Measurements from ENCODE around the gene EDN1.

- TF ChIP-seq, protein P1, sequence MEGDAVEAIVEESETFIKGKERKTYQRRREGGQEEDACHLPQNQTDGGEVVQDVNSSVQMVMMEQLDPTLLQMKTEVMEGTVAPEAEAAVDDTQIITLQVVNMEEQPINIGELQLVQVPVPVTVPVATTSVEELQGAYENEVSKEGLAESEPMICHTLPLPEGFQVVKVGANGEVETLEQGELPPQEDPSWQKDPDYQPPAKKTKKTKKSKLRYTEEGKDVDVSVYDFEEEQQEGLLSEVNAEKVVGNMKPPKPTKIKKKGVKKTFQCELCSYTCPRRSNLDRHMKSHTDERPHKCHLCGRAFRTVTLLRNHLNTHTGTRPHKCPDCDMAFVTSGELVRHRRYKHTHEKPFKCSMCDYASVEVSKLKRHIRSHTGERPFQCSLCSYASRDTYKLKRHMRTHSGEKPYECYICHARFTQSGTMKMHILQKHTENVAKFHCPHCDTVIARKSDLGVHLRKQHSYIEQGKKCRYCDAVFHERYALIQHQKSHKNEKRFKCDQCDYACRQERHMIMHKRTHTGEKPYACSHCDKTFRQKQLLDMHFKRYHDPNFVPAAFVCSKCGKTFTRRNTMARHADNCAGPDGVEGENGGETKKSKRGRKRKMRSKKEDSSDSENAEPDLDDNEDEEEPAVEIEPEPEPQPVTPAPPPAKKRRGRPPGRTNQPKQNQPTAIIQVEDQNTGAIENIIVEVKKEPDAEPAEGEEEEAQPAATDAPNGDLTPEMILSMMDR (IDR thresholded peaks at IDR 0.05) = no peak
- TF ChIP-seq POLR2AphosphoS5 (IDR thresholded peaks at IDR 0.05) (no peak), POLR2A (IDR thresholded peaks at IDR 0.05) (no peak)
Observed at GRCh38 chr6:12266571-12266970, 23.6 kb upstream of the EDN1 start.
